ENCODE results near the gene ANK3.

The ANK3 gene

GRCh38 chr10:60372436-60372835 is 17.2 kb downstream of the ANK3 start:
- no peaks in the 10 kb centered on the region for H3K79me2 ChIP-seq (ENCODE audit: low read length)
- no peaks in the 10 kb centered on the region for H3F3A ChIP-seq (ENCODE audit: insufficient read depth, low read length)
- TF ChIP-seq EZH2 (optimal IDR thresholded peaks at IDR 0.05; ENCODE audit: low read depth, low read length), result no peak
- no peak for TF ChIP-seq EZH2phosphoT487 (IDR thresholded peaks at IDR 0.05; ENCODE audit: low read length)
- no peak for TF ChIP-seq CTCF (IDR thresholded peaks at IDR 0.05; ENCODE audit: low read length)
- no peak overlapping the region for H2AFZ ChIP-seq (ENCODE audit: low read length)
- no peaks in the 10 kb centered on the region for H4K20me1 ChIP-seq (ENCODE audit: insufficient read depth, low read length)
- H3K4me3 ChIP-seq (ENCODE audit: low read length), result no peak overlapping the region
- H3K4me1 ChIP-seq (ENCODE audit: low read length), result no peaks in the 10 kb centered on the region
- H3K9ac ChIP-seq (ENCODE audit: low read length), result no peak overlapping the region
- H3K9me3 ChIP-seq (replicated peaks; ENCODE audit: insufficient read depth, low read length), result no peaks in the 10 kb centered on the region
- no peaks in the 10 kb centered on the region for H3K9me2 ChIP-seq (replicated peaks; ENCODE audit: insufficient read depth, low read length)
- H3K4me2 ChIP-seq (ENCODE audit: low read depth, low read length), result no peak overlapping the region
- H3K27ac ChIP-seq (ENCODE audit: low read length), result no peak overlapping the region
- H3K36me3 ChIP-seq (replicated peaks; ENCODE audit: insufficient read depth, low read length), result no peaks in the 10 kb centered on the region
- no peaks in the 10 kb centered on the region for H3K27me3 ChIP-seq (replicated peaks; ENCODE audit: insufficient read depth, low read length)
- no peak for DNase-seq

- H3K79me2 ChIP-seq (ENCODE audit: low read length), result no peaks in the 10 kb centered on the region
- no peak overlapping the region for H3K9ac ChIP-seq (ENCODE audit: low read length)
- no peaks in the 10 kb centered on the region for H3K27me3 ChIP-seq (replicated peaks; ENCODE audit: insufficient read depth, low read length)
- DNase-seq, result no peak
- H3K9me2 ChIP-seq (replicated peaks; ENCODE audit: insufficient read depth, low read length), result no peaks in the 10 kb centered on the region
- H3K27ac ChIP-seq (ENCODE audit: low read length), result no peak overlapping the region
- no peaks in the 10 kb centered on the region for H3K4me1 ChIP-seq (ENCODE audit: low read length)
- H3K36me3 ChIP-seq (replicated peaks; ENCODE audit: insufficient read depth, low read length), result no peaks in the 10 kb centered on the region
- H3K9me3 ChIP-seq (replicated peaks; ENCODE audit: insufficient read depth, low read length), result no peaks in the 10 kb centered on the region
- H3K4me3 ChIP-seq (ENCODE audit: low read length), result no peak overlapping the region
- TF ChIP-seq EZH2 (optimal IDR thresholded peaks at IDR 0.05; ENCODE audit: low read depth, low read length), result no peak
- no peak for TF ChIP-seq CTCF (IDR thresholded peaks at IDR 0.05; ENCODE audit: low read length)
- no peak for TF ChIP-seq EZH2phosphoT487 (IDR thresholded peaks at IDR 0.05; ENCODE audit: low read length)
- no peaks in the 10 kb centered on the region for H4K20me1 ChIP-seq (ENCODE audit: insufficient read depth, low read length)
- H3K4me2 ChIP-seq (ENCODE audit: low read depth, low read length), result no peak overlapping the region
- no peak overlapping the region for H2AFZ ChIP-seq (ENCODE audit: low read length)
- H3F3A ChIP-seq (ENCODE audit: insufficient read depth, low read length), result no peaks in the 10 kb centered on the region
Observed at GRCh38 chr10:60369547-60369930, 20.1 kb downstream of the ANK3 start.

- Histone ChIP-seq H3F3A (ENCODE audit: insufficient read depth, low read length) (no peaks in the 10 kb centered on the region), H3K9me3 (replicated peaks; ENCODE audit: insufficient read depth, low read length) (no peaks in the 10 kb centered on the region), H2AFZ (ENCODE audit: low read length) (no peak overlapping the region), H3K79me2 (ENCODE audit: low read length) (no peaks in the 10 kb centered on the region), H3K9me2 (replicated peaks; ENCODE audit: insufficient read depth, low read length) (no peaks in the 10 kb centered on the region), H3K9ac (ENCODE audit: low read length) (no peak overlapping the region), H4K20me1 (ENCODE audit: insufficient read depth, low read length) (no peaks in the 10 kb centered on the region), H3K4me1 (ENCODE audit: low read length) (no peaks in the 10 kb centered on the region), H3K27ac (ENCODE audit: low read length) (no peak overlapping the region), H3K4me3 (ENCODE audit: low read length) (no peak overlapping the region), H3K36me3 (replicated peaks; ENCODE audit: insufficient read depth, low read length) (no peaks in the 10 kb centered on the region), H3K27me3 (replicated peaks; ENCODE audit: insufficient read depth, low read length) (no peaks in the 10 kb centered on the region), H3K4me2 (ENCODE audit: low read depth, low read length) (no peak overlapping the region)
- DNase-seq, result no peak
- TF ChIP-seq EZH2phosphoT487 (IDR thresholded peaks at IDR 0.05; ENCODE audit: low read length), result no peak
- no peak for TF ChIP-seq CTCF (IDR thresholded peaks at IDR 0.05; ENCODE audit: low read length)
Observed at GRCh38 chr10:60368875-60369546, 20.7 kb downstream of the ANK3 start.

Data from MM.1S (cell line).